CD14-positive monocyte (primary cell): ENCODE results near the gene TINAG. TPM values are rescaled to one million over a fixed set of nuclear protein-coding genes. Genes with fewer than 3 reads are reported as not detected.

Experiments used
- DNase-seq, 3 donors: peaks; one replicate each; pipeline ENCODE4 v3.0.0-alpha.2; 2011 to 2022
- H2AFZ ChIP-seq: 2 replicates; pipeline ENCODE4 v1.6.0; 2012; ENCODE audit warnings: mild to moderate bottlenecking, low read depth, low read length, inconsistent platforms; ENCODE audit not compliant: insufficient read depth, poor library complexity, severe bottlenecking
- H3K27ac ChIP-seq, 2 donors: 1 replicate in 1 of 2; 2 replicates in 1 of 2; pipeline ENCODE4 v1.5.1; 2012 to 2013; ENCODE audit warnings: low read length in 2 of 2, control low read depth in 1 of 2, inconsistent platforms in 1 of 2, low read depth in 1 of 2, mild to moderate bottlenecking in 1 of 2
- H3K27me3 ChIP-seq, 2 donors: one replicate each; pipeline versions ENCODE4 v1.6.0 to v1.6.1; 2011 to 2013; ENCODE audit warnings: low read length in 2 of 2; ENCODE audit not compliant: control insufficient read depth in 2 of 2, insufficient read depth in 2 of 2
- H3K36me3 ChIP-seq, 2 donors: replicated peaks in 1 of 2; 1 replicate in 1 of 2; 2 replicates in 1 of 2; pipeline versions ENCODE4 v1.5.1 to v1.6.1; 2012 to 2013; ENCODE audit warnings: low read length in 2 of 2, control low read depth in 1 of 2, inconsistent platforms in 1 of 2, mild to moderate bottlenecking in 1 of 2; ENCODE audit not compliant: insufficient read depth in 2 of 2, control insufficient read depth in 1 of 2
- H3K4me1 ChIP-seq, 2 donors: 1 replicate in 1 of 2; 2 replicates in 1 of 2; pipeline versions ENCODE4 v1.5.1 to v1.6.1; 2012 to 2013; ENCODE audit warnings: low read length in 2 of 2, control low read depth in 1 of 2, inconsistent platforms in 1 of 2, mild to moderate bottlenecking in 1 of 2, moderate library complexity in 1 of 2; ENCODE audit not compliant: insufficient read depth in 2 of 2, control insufficient read depth in 1 of 2
- H3K4me2 ChIP-seq: replicated peaks from 2 replicates; pipeline ENCODE3; 2012; ENCODE audit warnings: low read length, moderate library complexity, mild to moderate bottlenecking; ENCODE audit not compliant: poor library complexity, severe bottlenecking; ENCODE audit errors: extremely low read depth
- H3K4me3 ChIP-seq, 3 experiments: fragments of 200-600 bp in 1 of 3; sonication (generic) in 1 of 3; replicated peaks in 1 of 3; 1 replicate in 2 of 3; 2 replicates in 1 of 3; pipeline ENCODE4 v1.5.1; 2011 to 2013; ENCODE audit warnings: low read length in 3 of 3, mild to moderate bottlenecking in 3 of 3, control low read depth in 2 of 3, low read depth in 2 of 3, inconsistent platforms in 1 of 3, moderate library complexity in 1 of 3
- H3K79me2 ChIP-seq: 2 replicates; pipeline ENCODE4 v1.6.0; 2012; ENCODE audit warnings: mild to moderate bottlenecking, control low read depth, inconsistent platforms, low read length, moderate library complexity; ENCODE audit not compliant: insufficient read depth
- H3K9ac ChIP-seq: 2 replicates; pipeline ENCODE4 v1.6.0; 2017; ENCODE audit warnings: low read length, mild to moderate bottlenecking; ENCODE audit not compliant: insufficient read depth, poor library complexity, severe bottlenecking
- H3K9me3 ChIP-seq, 2 donors: replicated peaks in 1 of 2; 1 replicate in 1 of 2; 2 replicates in 1 of 2; pipeline versions ENCODE4 v1.5.1 to v1.6.1; 2012 to 2013; ENCODE audit warnings: low read length in 2 of 2, control low read depth in 1 of 2; ENCODE audit not compliant: control insufficient read depth in 1 of 2, insufficient read depth in 1 of 2
- H4K20me1 ChIP-seq: 2 replicates; pipeline ENCODE4 v1.6.0; 2012; ENCODE audit warnings: mild to moderate bottlenecking, low read length, control low read depth, moderate library complexity; ENCODE audit not compliant: insufficient read depth
- H3K27ac Mint-ChIP-seq, 7 donors: one replicate each; pipeline ENCODE4 v1.8.0; 2020; ENCODE audit warnings: mild to moderate bottlenecking in 7 of 7, mixed read lengths in 7 of 7, moderate library complexity in 6 of 7, inconsistent platforms in 2 of 7
- H3K27me3 Mint-ChIP-seq, 3 donors: one replicate each; pipeline ENCODE4 v1.8.0; 2021 to 2022; ENCODE audit warnings: low read depth in 3 of 3, mild to moderate bottlenecking in 3 of 3, mixed read lengths in 3 of 3, moderate library complexity in 3 of 3, inconsistent platforms in 1 of 3
- H3K36me3 Mint-ChIP-seq, 2 donors: one replicate each; pipeline ENCODE4 v1.8.0; 2020; ENCODE audit warnings: mixed read lengths in 2 of 2, inconsistent platforms in 1 of 2, mild to moderate bottlenecking in 1 of 2
- H3K4me1 Mint-ChIP-seq: one replicate; pipeline ENCODE4 v1.8.0; 2020; ENCODE audit warnings: mild to moderate bottlenecking, mixed read lengths
- H3K4me3 Mint-ChIP-seq, 2 donors: one replicate each; pipeline ENCODE4 v1.8.0; 2020; ENCODE audit warnings: mild to moderate bottlenecking in 2 of 2, mixed read lengths in 2 of 2, moderate library complexity in 1 of 2
- H3K9me3 Mint-ChIP-seq, 7 donors: one replicate each; pipeline ENCODE4 v1.8.0; 2020 to 2022; ENCODE audit warnings: mixed read lengths in 7 of 7, mild to moderate bottlenecking in 6 of 7, moderate library complexity in 6 of 7, inconsistent platforms in 2 of 7
- WGBS: methylation state at CpG from one replicate; pipeline ENCODE4 v1.1.5; 2013; ENCODE audit warnings: missing lambda C conversion rate; ENCODE audit not compliant: insufficient coverage; 5-methylcytosine and 5-hydroxymethylcytosine counted together
- intact Hi-C, 2 donors: fragments of 100-400 bp; cut with micrococcal nuclease; formaldehyde crosslinking; loops; one replicate each; pipeline versions ENCODE4 v1.15.0 to v1.15.1; 2023
- polyA plus RNA-seq, 3 donors: library from polyadenylated mRNA; depleted of rRNA in 1 of 3; unstranded in 2 of 3; stranded (reverse) in 1 of 3; fragments of 300-500 nt in 2 of 3; fragments of >200 nt in 1 of 3; fragmentation: Illumina TruSeq in 2 of 3; gene quantifications; 1 replicate in 2 of 3; 2 replicates in 1 of 3; pipeline ENCODE4 v1.2.3, GENCODE V29; 2012 to 2021
- TF ChIP-seq, protein P1 (sequence below): fragments of 200-600 bp; IDR thresholded peaks from one replicate; pipeline ENCODE4 v1.8.0; 2022; ENCODE audit warnings: antibody characterized with exemption, mild to moderate bottlenecking

The TINAG gene
- polyA plus RNA-seq, 3 donors = not detected

DNA sequence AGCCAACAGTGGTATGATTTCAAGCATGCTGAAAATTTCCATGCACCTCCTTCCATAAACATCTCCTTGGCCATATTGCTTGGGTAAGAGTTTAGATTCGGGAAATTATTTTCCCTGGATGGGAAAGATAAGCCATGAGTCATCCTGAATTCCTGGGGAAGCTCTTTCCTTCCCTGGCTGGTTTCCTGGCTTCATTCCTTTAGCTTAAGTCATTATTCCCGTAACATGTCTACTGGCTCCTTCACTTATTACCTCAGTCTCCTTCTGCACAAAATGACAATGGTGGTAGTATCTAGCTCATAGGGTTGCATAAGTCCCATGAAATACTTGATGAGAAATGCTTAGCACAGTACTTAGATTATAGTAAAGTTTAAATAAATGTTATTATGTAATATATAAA lies 27.6 kb downstream of the TINAG start:
- Mint-ChIP-seq H3K27me3 (no peaks in the 10 kb centered on the region), H3K4me1 (no peaks in the 10 kb centered on the region), H3K4me3 (no peak overlapping the region), H3K27ac (no peak overlapping the region), H3K36me3 (no peaks in the 10 kb centered on the region), H3K9me3 (peaks cover 0 to 9% (median 2%) of the 10 kb centered on the region in 7 donors)
- Histone ChIP-seq H2AFZ (no peak overlapping the region), H3K27ac (no peak overlapping the region), H3K27me3 (no peaks in the 10 kb centered on the region), H3K36me3 (no peaks in the 10 kb centered on the region), H3K4me2 (no peak overlapping the region), H3K4me3 (no peak overlapping the region), H4K20me1 (no peaks in the 10 kb centered on the region), H3K9ac (no peak overlapping the region), H3K9me3 (no peaks in the 10 kb centered on the region), H3K79me2 (no peaks in the 10 kb centered on the region), H3K4me1 (no peaks in the 10 kb centered on the region)
- TF ChIP-seq, protein P1, sequence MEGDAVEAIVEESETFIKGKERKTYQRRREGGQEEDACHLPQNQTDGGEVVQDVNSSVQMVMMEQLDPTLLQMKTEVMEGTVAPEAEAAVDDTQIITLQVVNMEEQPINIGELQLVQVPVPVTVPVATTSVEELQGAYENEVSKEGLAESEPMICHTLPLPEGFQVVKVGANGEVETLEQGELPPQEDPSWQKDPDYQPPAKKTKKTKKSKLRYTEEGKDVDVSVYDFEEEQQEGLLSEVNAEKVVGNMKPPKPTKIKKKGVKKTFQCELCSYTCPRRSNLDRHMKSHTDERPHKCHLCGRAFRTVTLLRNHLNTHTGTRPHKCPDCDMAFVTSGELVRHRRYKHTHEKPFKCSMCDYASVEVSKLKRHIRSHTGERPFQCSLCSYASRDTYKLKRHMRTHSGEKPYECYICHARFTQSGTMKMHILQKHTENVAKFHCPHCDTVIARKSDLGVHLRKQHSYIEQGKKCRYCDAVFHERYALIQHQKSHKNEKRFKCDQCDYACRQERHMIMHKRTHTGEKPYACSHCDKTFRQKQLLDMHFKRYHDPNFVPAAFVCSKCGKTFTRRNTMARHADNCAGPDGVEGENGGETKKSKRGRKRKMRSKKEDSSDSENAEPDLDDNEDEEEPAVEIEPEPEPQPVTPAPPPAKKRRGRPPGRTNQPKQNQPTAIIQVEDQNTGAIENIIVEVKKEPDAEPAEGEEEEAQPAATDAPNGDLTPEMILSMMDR = no peak
- DNase-seq = no peak
- WGBS = no CpG with 5 or more reads among the region's 2 CpGs
- intact Hi-C loops = no loop called here

GRCh38 chr6:54353975-54354374 lies 45.7 kb downstream of the TINAG start:
- Histone ChIP-seq H4K20me1 (no peaks in the 10 kb centered on the region), H2AFZ (no peak overlapping the region), H3K4me3 (no peak overlapping the region), H3K36me3 (no peaks in the 10 kb centered on the region), H3K9me3 (no peaks in the 10 kb centered on the region), H3K27ac (no peak overlapping the region), H3K9ac (no peak overlapping the region), H3K4me1 (no peaks in the 10 kb centered on the region), H3K4me2 (no peak overlapping the region), H3K27me3 (no peaks in the 10 kb centered on the region), H3K79me2 (no peaks in the 10 kb centered on the region)
- Mint-ChIP-seq H3K4me3 (no peak overlapping the region), H3K27ac (no peak overlapping the region), H3K9me3 (peaks cover 0 to 3% (median 0%) of the 10 kb centered on the region in 7 donors), H3K27me3 (no peaks in the 10 kb centered on the region), H3K4me1 (no peaks in the 10 kb centered on the region), H3K36me3 (no peaks in the 10 kb centered on the region)
- TF ChIP-seq, protein P1 = no peak
- WGBS = no CpG with 5 or more reads among the region's 2 CpGs
- intact Hi-C loops = no loop called here
- DNase-seq = no peak
